Mammary epithelial cell (primary cell): ENCODE measurements around the gene GPATCH1.

Experiments used
- CTCF ChIP-seq, 2 donors: IDR thresholded peaks in 1 of 2; conservative IDR thresholded peaks in 1 of 2; 2 replicates each; pipeline ENCODE4 v1.5.1; 2011 to 2012; ENCODE audit warnings: inconsistent platforms in 2 of 2, low read length in 2 of 2, mild to moderate bottlenecking in 2 of 2, control low read depth in 1 of 2, low read depth in 1 of 2; ENCODE audit not compliant: insufficient read depth in 1 of 2; ENCODE audit errors: extremely low read depth in 1 of 2
- EZH2 ChIP-seq: IDR thresholded peaks from 2 replicates; pipeline ENCODE4 v1.6.1; 2012; ENCODE audit warnings: low read length, inconsistent platforms, borderline replicate concordance

- no peak for TF ChIP-seq CTCF (conservative IDR thresholded peaks at IDR 0.05 in 1 of 2, IDR thresholded peaks at IDR 0.05 in 1 of 2; ENCODE audit: extremely low read depth in 1 of 2, insufficient read depth in 1 of 2, low read depth in 1 of 2, low read length in 2 of 2)
- TF ChIP-seq EZH2: no peak
These were observed 13.6 kb downstream of the GPATCH1 start for GRCh38 chr19:33094436-33095067.
